Measurements from ENCODE around the gene CDH13.

Gene CDH13

GRCh38 chr16:83002351-83003334 lies 375.9 kb downstream of the CDH13 start:
- no peak for TF ChIP-seq SIN3A (IDR thresholded peaks at IDR 0.05; ENCODE audit: borderline replicate concordance, insufficient read depth, low read length)
- no peak for TF ChIP-seq FOXP2 (optimal IDR thresholded peaks at IDR 0.05; ENCODE audit: borderline replicate concordance, extremely low read depth, extremely low read length, insufficient read depth)
- TF ChIP-seq TAF1 (IDR thresholded peaks at IDR 0.05; ENCODE audit: borderline replicate concordance, insufficient read depth, low read length): no peak
- TF ChIP-seq POLR2AphosphoS5 (IDR thresholded peaks at IDR 0.05; ENCODE audit: low read depth, low read length): no peak
- TF ChIP-seq REST (IDR thresholded peaks at IDR 0.05; ENCODE audit: insufficient read depth in 1 of 2, low read depth in 2 of 2, low read length in 2 of 2): no peak

- TF ChIP-seq POLR2AphosphoS5 (IDR thresholded peaks at IDR 0.05; ENCODE audit: low read depth, low read length) (no peak), REST (IDR thresholded peaks at IDR 0.05; ENCODE audit: insufficient read depth in 1 of 2, low read depth in 2 of 2, low read length in 2 of 2) (no peak), SIN3A (IDR thresholded peaks at IDR 0.05; ENCODE audit: borderline replicate concordance, insufficient read depth, low read length) (no peak), TAF1 (IDR thresholded peaks at IDR 0.05; ENCODE audit: borderline replicate concordance, insufficient read depth, low read length) (no peak), FOXP2 (optimal IDR thresholded peaks at IDR 0.05; ENCODE audit: borderline replicate concordance, extremely low read depth, extremely low read length, insufficient read depth) (no peak)
Measured at GRCh38 chr16:83004868-83005652, 378.3 kb downstream of the CDH13 start.

GRCh38 chr16:83005653-83006160 lies 378.9 kb downstream of the CDH13 start:
- TF ChIP-seq TAF1 (IDR thresholded peaks at IDR 0.05; ENCODE audit: borderline replicate concordance, insufficient read depth, low read length) (no peak), SIN3A (IDR thresholded peaks at IDR 0.05; ENCODE audit: borderline replicate concordance, insufficient read depth, low read length) (no peak), FOXP2 (optimal IDR thresholded peaks at IDR 0.05; ENCODE audit: borderline replicate concordance, extremely low read depth, extremely low read length, insufficient read depth) (no peak), POLR2AphosphoS5 (IDR thresholded peaks at IDR 0.05; ENCODE audit: low read depth, low read length) (no peak), REST (IDR thresholded peaks at IDR 0.05; ENCODE audit: insufficient read depth in 1 of 2, low read depth in 2 of 2, low read length in 2 of 2) (no peak)

GRCh38 chr16:83010776-83011720 lies 384.3 kb downstream of the CDH13 start:
- no peak for TF ChIP-seq FOXP2 (optimal IDR thresholded peaks at IDR 0.05; ENCODE audit: borderline replicate concordance, extremely low read depth, extremely low read length, insufficient read depth)
- TF ChIP-seq REST (IDR thresholded peaks at IDR 0.05; ENCODE audit: insufficient read depth in 1 of 2, low read depth in 2 of 2, low read length in 2 of 2): no peak
- no peak for TF ChIP-seq TAF1 (IDR thresholded peaks at IDR 0.05; ENCODE audit: borderline replicate concordance, insufficient read depth, low read length)
- no peak for TF ChIP-seq SIN3A (IDR thresholded peaks at IDR 0.05; ENCODE audit: borderline replicate concordance, insufficient read depth, low read length)
- no peak for TF ChIP-seq POLR2AphosphoS5 (IDR thresholded peaks at IDR 0.05; ENCODE audit: low read depth, low read length)
